Stimulated activated CD4-positive, alpha-beta T cell treated with anti-CD3 and anti-CD28 coated beads, Interleukin-12 subunit alpha, Interleukin-12 subunit beta, amount 100 ng/mL, for 4 hours (primary cell): ENCODE measurements around the gene MTUS2.
A peak's percentile ranks its signal among the peaks of the same experiment; 100 is the strongest.

ENCODE experiments used
- DNase-seq: peaks from one replicate; pipeline ENCODE4 v3.0.0-alpha.2; 2020

Gene MTUS2

GRCh38 chr13:29536853-29537252 is 716.7 kb downstream of the MTUS2 start:
- DNase-seq, result no peak

GRCh38 chr13:29537736-29538651 is 717.9 kb downstream of the MTUS2 start:
- DNase-seq, result no peak

GRCh38 chr13:29538652-29539040 is 718.5 kb downstream of the MTUS2 start:
- no peak for DNase-seq

GRCh38 chr13:29539856-29540255 is 719.7 kb downstream of the MTUS2 start:
- DNase-seq, result no peak

GRCh38 chr13:29540334-29540733 is 720.2 kb downstream of the MTUS2 start:
- no peak for DNase-seq

- no peak for DNase-seq
Measured at GRCh38 chr13:29540799-29541198, 720.7 kb downstream of the MTUS2 start.

- DNase-seq, result no peak
Measured at GRCh38 chr13:29541400-29541799, 721.3 kb downstream of the MTUS2 start.

- no peak for DNase-seq
Measured at GRCh38 chr13:29542381-29542780, 722.2 kb downstream of the MTUS2 start.

- peak; percentile 38 for DNase-seq
Measured at GRCh38 chr13:29543230-29544215, 723.4 kb downstream of the MTUS2 start.

GRCh38 chr13:29545988-29546387 is 725.8 kb downstream of the MTUS2 start:
- DNase-seq, result no peak

- DNase-seq, result no peak
Measured at GRCh38 chr13:29546662-29547061, 726.5 kb downstream of the MTUS2 start.

- no peak for DNase-seq
Measured at GRCh38 chr13:29547153-29547552, 727.0 kb downstream of the MTUS2 start.

- no peak for DNase-seq
Measured at GRCh38 chr13:29548722-29549121, 728.6 kb downstream of the MTUS2 start.

GRCh38 chr13:29550430-29550988 is 730.4 kb downstream of the MTUS2 start:
- no peak for DNase-seq

- no peak for DNase-seq
Measured at GRCh38 chr13:29551214-29551613, 731.1 kb downstream of the MTUS2 start.
